Activated CD4-positive, alpha-beta T cell treated with anti-CD3 and anti-CD28 coated beads for 36 hours (primary cell): ENCODE data around the gene MPC1. TPM values are rescaled to one million over a fixed set of nuclear protein-coding genes. Genes with fewer than 3 reads are reported as not detected.

Experiments
- ATAC-seq: fragments of 200-7000 bp; cut with Tn5 transposase; one replicate; pipeline ENCODE4 v1.10.0; 2021; ENCODE audit warnings: mild to moderate bottlenecking, moderate library complexity
- CTCF ChIA-PET: fragments of 350-600 bp; sonication (Branson Sonifier 250); formaldehyde crosslinking; loops from one replicate; lab custom pipeline; 2021; ENCODE audit warnings: antibody characterized with exemption; lab: Charles Lee
- POLR2A ChIA-PET: fragments of 350-600 bp; sonication (Branson Sonifier 250); formaldehyde crosslinking; loops from one replicate; lab custom pipeline; 2021; ENCODE audit warnings: antibody characterized with exemption, inconsistent platforms; lab: Charles Lee
- DNase-seq: peaks from one replicate; pipeline ENCODE4 v3.0.0-alpha.2; 2020
- H3K27ac Mint-ChIP-seq: one replicate; pipeline ENCODE4 v1.8.0; 2021; ENCODE audit warnings: mixed read lengths
- H3K27me3 Mint-ChIP-seq: one replicate; pipeline ENCODE4 v1.8.0; 2021; ENCODE audit warnings: mixed read lengths
- H3K36me3 Mint-ChIP-seq: one replicate; pipeline ENCODE4 v1.8.0; 2021; ENCODE audit warnings: low read depth, mixed read lengths
- H3K4me1 Mint-ChIP-seq: one replicate; pipeline ENCODE4 v1.8.0; 2021; ENCODE audit warnings: mixed read lengths
- H3K4me3 Mint-ChIP-seq: one replicate; pipeline ENCODE4 v1.8.0; 2021; ENCODE audit warnings: mild to moderate bottlenecking, moderate library complexity, mixed read lengths
- H3K9me3 Mint-ChIP-seq: one replicate; pipeline ENCODE4 v1.8.0; 2021; ENCODE audit warnings: low read depth, mixed read lengths
- intact Hi-C, 2 experiments: fragments of 100-400 bp; cut with DNase I in 1 of 2; cut with micrococcal nuclease in 1 of 2; formaldehyde crosslinking; loops; one replicate each; pipeline versions ENCODE4 v1.14.2 to v1.15.1; 2022 to 2024; cut with DNase I, micrococcal nuclease
- total RNA-seq, 2 experiments: library from RNA; stranded (reverse); gene quantifications; one replicate each; pipeline ENCODE4 v1.2.3, GENCODE V29; 2021

The MPC1 gene
- total RNA-seq, 2 experiments from 2014 or later: 17.7 to 20.5 TPM

DNA sequence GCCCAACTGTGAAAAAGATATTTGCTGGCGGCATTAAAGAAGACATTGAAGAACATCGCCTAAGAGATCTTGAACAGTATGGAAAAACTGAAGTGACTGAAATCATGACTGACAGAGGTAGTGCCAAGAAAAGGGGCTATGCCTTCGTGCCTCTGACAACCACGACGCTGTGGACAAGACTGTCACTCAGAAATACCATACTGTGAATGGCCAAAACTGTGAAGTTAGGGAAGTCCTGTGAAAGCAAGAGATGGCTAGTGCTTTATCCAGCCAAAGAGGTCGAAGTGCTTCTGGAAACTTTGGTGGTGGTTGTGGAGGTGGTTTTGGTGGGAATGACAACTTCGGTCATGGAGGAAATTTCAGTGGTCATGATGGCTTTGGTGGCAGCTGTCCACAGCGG, 47.9 kb downstream of the MPC1 start:
- Mint-ChIP-seq H3K4me1 (peaks cover 55% of the 10 kb centered on the region), H3K36me3 (peaks cover 41% of the 10 kb centered on the region), H3K27ac (no peak overlapping the region), H3K9me3 (no peaks in the 10 kb centered on the region), H3K27me3 (no peaks in the 10 kb centered on the region), H3K4me3 (no peak overlapping the region)
- ATAC-seq (no peak), DNase-seq (no peak)
- CTCF ChIA-PET: no interaction called here
- intact Hi-C loops: no loop called here
- POLR2A ChIA-PET: no interaction called here

DNA sequence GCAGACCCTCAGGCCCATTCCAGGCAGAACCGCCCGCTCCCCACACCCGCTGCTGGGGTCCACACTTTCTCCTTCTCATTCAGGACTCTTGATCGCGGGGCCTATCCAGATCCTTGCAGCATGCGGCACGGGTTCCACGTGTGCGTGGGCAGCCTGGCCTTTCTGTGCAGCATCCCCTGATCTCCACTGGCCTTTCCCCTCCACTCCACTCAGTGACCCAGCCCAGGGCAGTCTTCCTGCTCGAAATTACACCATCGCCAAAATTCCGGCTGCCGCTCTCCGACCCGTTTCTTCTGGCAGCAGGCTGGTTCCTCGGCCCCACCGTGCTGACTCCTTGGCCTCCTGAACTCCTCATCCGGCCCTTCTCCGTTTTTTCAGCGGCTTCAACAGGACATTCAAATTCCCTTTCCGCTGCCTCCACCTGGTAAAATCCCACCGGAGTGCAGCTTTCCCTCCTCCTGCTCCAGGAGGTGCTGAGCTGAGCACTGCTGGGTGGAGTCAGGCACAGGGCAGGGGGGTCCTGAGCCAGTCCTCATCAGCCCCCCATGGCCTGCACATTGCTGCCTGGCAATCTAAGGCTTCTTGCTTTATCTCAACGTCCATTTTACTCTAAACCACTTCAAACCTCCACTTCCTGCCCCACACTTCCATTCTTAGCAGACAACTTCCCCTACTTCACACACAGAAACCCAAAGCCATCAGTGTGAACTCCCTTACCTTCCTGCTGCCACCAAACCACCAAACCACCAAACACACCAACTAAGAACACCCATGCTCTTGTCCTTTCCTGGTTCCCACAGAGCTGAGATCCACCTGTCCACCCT, 49.4 kb downstream of the MPC1 start:
- DNase-seq: peak; percentile 32
- Mint-ChIP-seq H3K4me3 (peak overlapping the region; percentile 15), H3K27ac (peak overlapping the region; percentile 55), H3K27me3 (no peaks in the 10 kb centered on the region), H3K9me3 (no peaks in the 10 kb centered on the region), H3K36me3 (peaks cover 47% of the 10 kb centered on the region), H3K4me1 (peaks cover 55% of the 10 kb centered on the region)
- peak; percentile 85 for ATAC-seq
- ChIA-PET CTCF (interaction anchor here (0.9 kb wide), 2 partner anchors 14 to 47 kb away, joined by 3 to 5 read pairs; no protein-coding TSS in a partner anchor), POLR2A (interaction anchor here (0.7 kb wide), 1 partner anchor 9 kb away, joined by 4 read pairs; the partner anchor contains the start of gene SFT2D1)
- intact Hi-C loops: no loop called here

DNA sequence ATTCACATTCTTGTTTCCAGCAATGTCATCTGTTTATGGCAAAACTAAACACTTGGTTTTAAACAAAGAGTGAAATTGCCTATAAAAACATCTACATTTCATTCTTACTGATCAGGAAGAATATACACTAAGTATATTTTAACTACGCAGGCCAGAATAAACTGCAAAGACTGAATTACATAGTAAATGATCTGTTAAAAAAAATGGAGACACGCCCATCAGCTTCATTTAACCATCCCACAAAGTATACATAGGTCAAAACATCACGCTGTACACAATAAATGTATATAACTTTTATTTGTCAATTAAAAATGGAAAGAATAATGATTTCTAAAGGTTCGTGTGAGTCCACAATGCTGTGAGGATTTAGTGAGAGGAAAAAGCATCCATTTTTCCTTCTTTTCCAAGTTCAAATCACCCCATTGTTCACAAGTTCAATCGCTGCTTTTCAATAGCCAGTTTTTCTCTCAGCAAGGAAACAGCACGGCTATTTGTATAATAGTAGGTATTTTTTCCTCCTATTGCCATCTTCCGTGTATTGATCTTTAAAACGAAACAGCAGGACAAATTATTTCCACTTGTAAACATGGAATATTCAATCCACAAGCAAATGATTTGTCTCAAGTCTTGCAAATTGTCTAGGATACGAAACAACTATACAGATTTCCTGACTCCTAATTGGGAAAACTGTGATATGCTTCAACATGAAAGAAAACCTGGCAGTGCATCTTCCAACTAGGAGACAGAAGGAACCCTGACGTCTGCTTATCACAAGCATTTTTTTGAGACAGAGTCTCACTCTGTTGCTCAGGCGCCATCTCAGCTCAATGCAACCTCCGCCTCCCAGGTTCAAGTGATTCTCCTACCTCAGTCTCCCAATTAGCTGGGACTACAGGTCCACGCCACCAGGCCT, 51.0 kb downstream of the MPC1 start:
- Mint-ChIP-seq H3K27me3 (no peaks in the 10 kb centered on the region), H3K9me3 (no peaks in the 10 kb centered on the region), H3K36me3 (peaks cover 40% of the 10 kb centered on the region), H3K27ac (no peak overlapping the region), H3K4me3 (no peak overlapping the region), H3K4me1 (peaks cover 45% of the 10 kb centered on the region)
- ChIA-PET CTCF (interaction anchor here (0.5 kb wide), 1 partner anchor 657 kb away, joined by 3 read pairs; no protein-coding TSS in a partner anchor), POLR2A (no interaction called here)
- ATAC-seq: no peak
- intact Hi-C loops: no loop called here
- no peak for DNase-seq

DNA sequence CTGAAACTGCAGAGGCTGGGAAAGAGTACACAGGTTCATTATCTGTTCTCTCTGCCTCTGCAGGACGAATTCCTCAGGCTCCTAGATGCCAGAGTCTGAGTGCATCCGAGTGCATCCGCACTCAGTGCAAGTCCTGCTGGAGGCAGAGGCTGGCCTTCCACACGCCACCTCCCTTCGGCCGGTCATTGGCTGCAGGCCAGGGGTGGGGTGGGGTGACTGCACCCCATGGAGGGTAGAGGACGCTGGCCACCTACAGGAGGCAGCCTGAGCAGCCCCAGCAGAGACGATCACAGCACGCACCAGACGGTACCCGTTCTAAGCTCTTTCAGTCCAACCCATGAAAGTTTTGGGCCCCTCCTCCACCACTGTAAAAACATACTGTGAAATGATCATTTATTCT, 52.1 kb downstream of the MPC1 start:
- no peaks in the 10 kb centered on the region for H3K27me3 Mint-ChIP-seq
- H3K27ac Mint-ChIP-seq: no peak overlapping the region
- intact Hi-C loops: no loop called here
- DNase-seq (no peak), ATAC-seq (no peak)
- no peak overlapping the region for H3K4me3 Mint-ChIP-seq
- ChIA-PET CTCF (no interaction called here), POLR2A (no interaction called here)
- peaks cover 36% of the 10 kb centered on the region for H3K36me3 Mint-ChIP-seq
- H3K9me3 Mint-ChIP-seq: no peaks in the 10 kb centered on the region
- peaks cover 37% of the 10 kb centered on the region for H3K4me1 Mint-ChIP-seq

DNA sequence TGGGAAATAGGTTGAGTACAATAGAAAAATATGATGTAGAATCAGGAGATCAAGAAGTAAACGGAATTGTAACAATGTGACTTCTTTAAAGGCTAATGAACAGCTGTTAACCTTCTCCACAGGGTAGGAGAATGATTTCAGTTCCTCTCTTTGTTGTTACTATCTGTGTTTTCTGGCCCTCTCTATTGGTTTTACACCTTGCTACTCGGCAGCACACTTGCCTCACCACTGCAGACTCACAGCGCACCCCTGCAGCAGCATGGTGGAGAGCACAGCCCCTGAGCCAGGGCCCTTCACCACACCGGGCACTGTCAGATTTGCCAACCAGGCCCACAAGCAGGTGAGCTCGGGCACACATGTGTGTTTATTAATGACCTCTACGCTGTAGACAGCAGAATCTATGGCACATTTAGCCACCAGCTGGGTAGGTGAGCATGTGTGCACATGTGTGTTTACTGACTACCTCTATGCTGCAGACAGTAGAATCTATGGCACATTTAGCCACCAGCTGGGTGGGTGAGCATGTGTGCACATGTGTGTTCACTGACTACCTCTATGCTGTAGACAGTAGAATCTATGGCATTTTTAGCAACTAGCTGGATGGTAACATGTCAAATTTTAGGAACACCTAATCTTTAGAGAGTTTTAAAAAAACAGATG, 57.2 kb downstream of the MPC1 start:
- Mint-ChIP-seq H3K9me3 (no peaks in the 10 kb centered on the region), H3K27ac (no peak overlapping the region), H3K36me3 (peaks cover 34% of the 10 kb centered on the region), H3K4me3 (no peak overlapping the region), H3K4me1 (no peaks in the 10 kb centered on the region), H3K27me3 (no peaks in the 10 kb centered on the region)
- ATAC-seq: no peak
- intact Hi-C loops: no loop called here
- no peak for DNase-seq
- CTCF ChIA-PET: interaction anchor here (0.7 to 0.9 kb wide), 2 partner anchors 12 kb away, joined by 3 to 4 read pairs; no protein-coding TSS in a partner anchor
- POLR2A ChIA-PET: no interaction called here

DNA sequence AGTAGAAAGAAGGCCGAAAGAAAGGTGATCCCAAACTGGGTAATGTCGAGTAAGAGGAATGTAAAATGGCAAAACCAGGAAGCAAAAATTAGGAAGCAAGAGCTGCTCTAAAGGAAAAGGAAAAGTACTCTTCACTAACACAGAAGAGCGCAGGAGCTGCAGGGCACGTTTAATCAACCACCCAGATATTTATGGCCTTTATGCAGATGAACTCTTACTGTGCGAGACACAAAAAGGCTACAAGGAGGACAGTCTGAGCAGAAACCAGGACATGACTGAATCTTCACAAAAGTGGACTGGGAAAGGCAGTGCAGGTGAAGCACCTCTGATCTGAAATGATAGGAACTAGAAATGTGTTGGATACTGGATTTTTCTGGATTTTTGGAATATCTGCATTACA, 59.3 kb downstream of the MPC1 start:
- intact Hi-C loops: no loop called here
- POLR2A ChIA-PET: no interaction called here
- ATAC-seq: no peak

DNA sequence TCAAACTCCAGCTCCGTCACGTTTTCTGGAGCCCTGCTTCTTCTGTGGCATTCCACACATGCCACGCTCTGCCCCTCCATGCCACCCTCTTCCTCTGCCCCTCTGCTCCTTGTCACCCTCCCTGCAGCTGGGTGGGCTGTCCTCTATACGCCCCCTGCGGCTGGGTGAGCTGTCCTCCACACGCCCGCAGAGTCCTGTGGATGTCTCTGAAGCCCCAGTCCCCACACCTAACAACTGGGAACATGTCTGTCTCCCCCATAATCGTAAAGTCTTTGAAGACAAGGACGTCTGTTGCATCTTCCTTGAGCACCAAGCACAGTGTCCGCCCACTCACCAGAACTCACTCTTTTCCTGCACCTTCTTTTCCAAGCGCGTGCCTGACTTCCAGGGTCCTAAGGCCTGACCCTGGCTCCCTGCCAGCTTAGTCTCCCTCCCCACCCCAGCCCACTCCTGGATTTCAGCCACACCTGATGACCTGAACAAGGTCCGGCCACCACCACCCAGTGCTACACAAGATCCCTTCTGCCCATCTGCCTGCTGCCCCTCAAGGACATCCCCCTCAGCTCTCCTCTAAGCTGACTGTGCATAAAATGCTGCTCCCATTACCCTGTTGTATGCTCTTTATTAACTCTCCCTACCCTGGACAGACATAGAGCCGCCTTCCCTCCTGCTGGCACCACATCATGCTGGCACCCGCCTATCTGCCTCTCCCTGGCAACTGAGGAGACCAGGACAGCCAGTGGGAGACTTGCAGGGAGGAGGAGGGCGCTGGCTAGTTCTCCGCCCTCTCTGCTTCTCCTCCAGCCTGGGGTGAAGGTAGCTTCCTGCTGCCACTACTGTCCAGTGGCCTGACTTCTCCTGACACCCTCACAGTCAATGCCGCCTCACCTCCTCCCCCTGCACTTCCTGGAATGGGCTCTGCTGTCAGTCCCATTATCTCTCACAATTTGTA, 63.8 kb downstream of the MPC1 start:
- ChIA-PET CTCF (interaction anchor here (1.6 kb wide), 1 partner anchor 9 kb away, joined by 7 read pairs; no protein-coding TSS in a partner anchor), POLR2A (no interaction called here)
- Mint-ChIP-seq H3K4me3 (no peak overlapping the region), H3K27ac (no peak overlapping the region), H3K9me3 (no peaks in the 10 kb centered on the region), H3K27me3 (no peaks in the 10 kb centered on the region), H3K36me3 (peaks cover 16% of the 10 kb centered on the region), H3K4me1 (no peaks in the 10 kb centered on the region)
- intact Hi-C loops: loop anchor here in 1 of 2 experiments (10.0 kb wide), 1 partner anchor 306 kb away; the partner anchor contains the start of gene RPS6KA2
- ATAC-seq: no peak
- DNase-seq: no peak

More for the DNA sequence above, 59.3 kb downstream of the MPC1 start:
- H3K9me3 Mint-ChIP-seq: no peaks in the 10 kb centered on the region
- CTCF ChIA-PET: interaction anchor here (2.3 kb wide), 1 partner anchor 10 kb away, joined by 7 read pairs; no protein-coding TSS in a partner anchor
- no peaks in the 10 kb centered on the region for H3K4me1 Mint-ChIP-seq
- no peak overlapping the region for H3K27ac Mint-ChIP-seq
- DNase-seq: no peak
- H3K4me3 Mint-ChIP-seq: no peak overlapping the region
- no peaks in the 10 kb centered on the region for H3K27me3 Mint-ChIP-seq
- H3K36me3 Mint-ChIP-seq: peaks cover 28% of the 10 kb centered on the region

DNA sequence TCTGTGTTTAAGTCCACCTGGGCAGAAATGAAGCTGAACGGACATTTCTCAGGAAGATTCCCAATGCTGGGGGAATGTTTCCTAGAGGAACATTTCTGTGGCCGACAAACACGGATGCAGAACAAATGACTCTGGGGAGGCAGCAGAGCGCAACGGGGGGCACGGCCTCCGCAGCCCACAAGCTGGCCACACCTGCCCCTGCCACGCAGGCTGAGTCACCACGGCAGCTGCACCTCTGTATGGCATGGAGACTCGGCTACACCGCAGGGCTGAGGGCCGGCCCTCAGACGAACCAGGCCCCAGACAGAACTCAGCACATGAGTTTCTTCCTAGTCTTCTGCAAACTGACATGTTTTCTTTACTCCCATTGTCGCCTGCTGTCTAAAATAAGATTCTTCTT, 64.5 kb downstream of the MPC1 start:
- no peaks in the 10 kb centered on the region for H3K4me1 Mint-ChIP-seq
- intact Hi-C loops: loop anchor here in 1 of 2 experiments (10.0 kb wide), 1 partner anchor 307 kb away; the partner anchor contains the start of gene RPS6KA2
- CTCF ChIA-PET: interaction anchor here (0.7 kb wide), 1 partner anchor 58 kb away, joined by 3 read pairs; no protein-coding TSS in a partner anchor

DNA sequence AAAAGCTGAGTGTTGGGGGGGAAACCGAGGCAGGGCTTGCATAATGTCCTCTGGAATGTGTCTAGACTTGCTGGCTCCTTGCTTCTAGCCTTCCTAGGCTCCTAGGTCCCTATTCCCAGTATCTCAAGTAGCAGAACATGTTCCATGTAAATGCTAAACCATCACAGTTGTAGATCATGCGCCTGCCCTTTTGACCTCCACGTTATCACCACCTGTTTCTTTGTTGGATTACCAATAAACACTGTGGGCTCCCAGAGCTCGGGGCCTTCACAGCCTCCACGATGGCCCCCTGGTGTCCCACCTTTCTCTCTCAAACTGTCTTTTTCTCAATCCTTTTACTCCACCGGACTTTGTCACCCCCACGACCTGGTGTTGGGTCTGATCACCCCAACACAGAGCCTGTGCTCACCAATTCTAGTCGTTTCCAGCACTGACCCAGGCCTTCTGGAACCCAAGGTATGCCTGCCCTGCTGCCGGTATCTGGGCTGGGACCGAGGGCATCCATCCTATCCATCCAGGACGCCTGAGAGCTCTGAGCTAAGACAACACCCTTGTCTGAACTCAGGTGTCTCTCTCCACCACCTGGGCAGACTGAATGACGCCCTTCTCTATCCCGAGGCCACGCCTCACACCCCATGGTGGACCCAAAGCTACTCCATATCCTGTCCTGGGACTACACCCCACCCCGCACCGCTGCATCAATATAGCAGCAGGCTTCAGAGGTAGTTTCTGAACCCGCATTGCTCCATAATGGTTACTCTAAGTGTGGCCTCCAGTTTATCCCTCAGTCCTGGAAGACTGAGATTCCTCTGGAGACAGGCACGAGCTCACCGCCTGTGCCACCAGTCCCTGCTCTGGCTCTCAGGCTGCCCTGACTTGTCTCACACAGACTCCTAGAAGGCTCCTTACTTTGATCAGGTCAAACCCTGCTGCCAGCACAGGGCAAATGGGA, 65.2 kb downstream of the MPC1 start:
- intact Hi-C loops: loop anchor here in 1 of 2 experiments (10.0 kb wide), 1 partner anchor 307 kb away; the partner anchor contains the start of gene RPS6KA2
- POLR2A ChIA-PET: no interaction called here
- CTCF ChIA-PET: interaction anchor here (0.6 to 0.7 kb wide), 4 partner anchors 59 to 83 kb away, joined by 3 read pairs; no protein-coding TSS in a partner anchor
- no peak overlapping the region for H3K4me3 Mint-ChIP-seq
- ATAC-seq (no peak), DNase-seq (no peak)
- H3K27ac Mint-ChIP-seq: no peak overlapping the region
- H3K9me3 Mint-ChIP-seq: no peaks in the 10 kb centered on the region
- no peaks in the 10 kb centered on the region for H3K27me3 Mint-ChIP-seq
- no peaks in the 10 kb centered on the region for H3K4me1 Mint-ChIP-seq
- H3K36me3 Mint-ChIP-seq: peaks cover 8% of the 10 kb centered on the region

More for the DNA sequence above, 64.5 kb downstream of the MPC1 start:
- Mint-ChIP-seq H3K27me3 (no peaks in the 10 kb centered on the region), H3K4me3 (no peak overlapping the region), H3K27ac (no peak overlapping the region), H3K36me3 (peaks cover 13% of the 10 kb centered on the region), H3K9me3 (no peaks in the 10 kb centered on the region)
- POLR2A ChIA-PET: no interaction called here
- DNase-seq: no peak
- ATAC-seq: no peak
